GM12891 (cell line): ENCODE measurements around the gene CFD.

Source experiments
- POLR2A ChIP-seq: IDR thresholded peaks from 2 replicates; pipeline ENCODE4 v1.6.1; 2011; ENCODE audit warnings: low read depth, low read length, control low read depth
- POLR2AphosphoS5 ChIP-seq: IDR thresholded peaks from 2 replicates; pipeline ENCODE4 v1.6.1; 2011; ENCODE audit warnings: low read depth, low read length, control low read depth
- SPI1 ChIP-seq: IDR thresholded peaks from 2 replicates; pipeline ENCODE4 v1.6.1; 2011; ENCODE audit warnings: low read depth, low read length, control low read depth
- TAF1 ChIP-seq: IDR thresholded peaks from 2 replicates; pipeline ENCODE4 v1.6.1; 2011; ENCODE audit warnings: low read depth, low read length, control low read depth

- TF ChIP-seq POLR2AphosphoS5 (no peak), POLR2A (no peak), TAF1 (no peak), SPI1 (no peak)
Observed at GRCh38 chr19:903266-903797, 43.9 kb downstream of the CFD start.
